ENCODE data around the gene IQCF2. TPM values are rescaled to one million over a fixed set of nuclear protein-coding genes. Genes with fewer than 3 reads are reported as not detected.
"Not testable (repeated sequence)": the region's sequence is repeated elsewhere in the genome, so short reads cannot be mapped to it uniquely, and the experiment has no call there.

The IQCF2 gene
- total RNA-seq, 1 donor from 2014 or later, result not detected

- H3K36me3 ChIP-seq, result no peaks in the 10 kb centered on the region
- H3K4me3 ChIP-seq, result no peak overlapping the region
- H3K4me1 ChIP-seq, result no peaks in the 10 kb centered on the region
- no peak for TF ChIP-seq CTCF (IDR thresholded peaks at IDR 0.05; ENCODE audit: borderline replicate concordance)
- peaks cover 20% of the 10 kb centered on the region for H3K27me3 ChIP-seq (ENCODE audit: low read depth)
- H3K9me3 ChIP-seq (replicated peaks), result peaks cover 23% of the 10 kb centered on the region
- H3K27ac ChIP-seq (replicated peaks), result no peak overlapping the region
- intact Hi-C loops (cut with micrococcal nuclease), result no loop called here
- no peak for DNase-seq
Measured at GRCh38 chr3:51830836-51831385, 30.5 kb upstream of the IQCF2 start.

GRCh38 chr3:51836606-51837005 is 24.8 kb upstream of the IQCF2 start:
- no peak overlapping the region for H3K27ac ChIP-seq (replicated peaks)
- intact Hi-C loops (cut with micrococcal nuclease), result no loop called here
- H3K4me3 ChIP-seq, result no peak overlapping the region
- no peaks in the 10 kb centered on the region for H3K9me3 ChIP-seq (replicated peaks)
- H3K36me3 ChIP-seq, result no peaks in the 10 kb centered on the region
- peaks cover 35% of the 10 kb centered on the region for H3K27me3 ChIP-seq (ENCODE audit: low read depth)
- no peak for DNase-seq
- TF ChIP-seq CTCF (IDR thresholded peaks at IDR 0.05; ENCODE audit: borderline replicate concordance), result no peak
- H3K4me1 ChIP-seq, result no peaks in the 10 kb centered on the region

- Histone ChIP-seq H3K36me3 (no peaks in the 10 kb centered on the region), H3K4me3 (no peak overlapping the region), H3K27ac (replicated peaks) (no peak overlapping the region), H3K27me3 (ENCODE audit: low read depth) (peaks cover 59% of the 10 kb centered on the region), H3K4me1 (no peaks in the 10 kb centered on the region), H3K9me3 (replicated peaks) (peaks cover 14% of the 10 kb centered on the region)
- DNase-seq, result no peak
- no peak for TF ChIP-seq CTCF (IDR thresholded peaks at IDR 0.05; ENCODE audit: borderline replicate concordance)
- intact Hi-C loops (cut with micrococcal nuclease), result no loop called here
Measured at GRCh38 chr3:51845129-51845528, 16.3 kb upstream of the IQCF2 start.

GRCh38 chr3:51855411-51855810 is 6.0 kb upstream of the IQCF2 start:
- DNase-seq; H3K9me3 ChIP-seq (replicated peaks); H3K36me3 ChIP-seq; H3K27ac ChIP-seq (replicated peaks); H3K4me1 ChIP-seq; H3K27me3 ChIP-seq (ENCODE audit: low read depth); H3K4me3 ChIP-seq; intact Hi-C loops (cut with micrococcal nuclease): not testable (repeated sequence)

GRCh38 chr3:51862886-51863285 is 1.5 kb downstream of the IQCF2 start:
- no peaks in the 10 kb centered on the region for H3K9me3 ChIP-seq (replicated peaks)

GRCh38 chr3:51868896-51869295 is 7.5 kb downstream of the IQCF2 start:
- peaks cover 71% of the 10 kb centered on the region for H3K27me3 ChIP-seq (ENCODE audit: low read depth)
- H3K36me3 ChIP-seq; intact Hi-C loops (cut with micrococcal nuclease); H3K9me3 ChIP-seq (replicated peaks); H3K27ac ChIP-seq (replicated peaks); H3K4me3 ChIP-seq; H3K4me1 ChIP-seq; DNase-seq: not testable (repeated sequence)

More at GRCh38 chr3:51862886-51863285, 1.5 kb downstream of the IQCF2 start:
- Histone ChIP-seq H3K27ac (replicated peaks) (no peak overlapping the region), H3K27me3 (ENCODE audit: low read depth) (peaks cover 21% of the 10 kb centered on the region), H3K36me3 (no peaks in the 10 kb centered on the region), H3K4me1 (no peaks in the 10 kb centered on the region), H3K4me3 (no peak overlapping the region)
- DNase-seq, result no peak
- intact Hi-C loops (cut with micrococcal nuclease), result no loop called here
- no peak for TF ChIP-seq CTCF (IDR thresholded peaks at IDR 0.05; ENCODE audit: borderline replicate concordance)

Data from left ventricle myocardium inferior (tissue), 1 donor.